Measurements from ENCODE around the gene ASB16.

The ASB16 gene

GRCh38 chr17:44176257-44176656 lies 5.8 kb downstream of the ASB16 start:
- Histone ChIP-seq H3K4me1 (ENCODE audit: control insufficient read depth, low read length) (no peaks in the 10 kb centered on the region), H4K20me1 (ENCODE audit: control insufficient read depth, insufficient read depth, low read depth, low read length) (no peaks in the 10 kb centered on the region; the same call in 1 of the 2 replicates), H3K9me2 (replicated peaks; ENCODE audit: control insufficient read depth, low read length) (no peaks in the 10 kb centered on the region), H3K27me3 (ENCODE audit: control insufficient read depth, low read length) (no peaks in the 10 kb centered on the region), H3K79me2 (ENCODE audit: control insufficient read depth, low read length) (no peaks in the 10 kb centered on the region), H3K27ac (ENCODE audit: low read depth, low read length) (no peak overlapping the region), H3K9me3 (ENCODE audit: control insufficient read depth, insufficient read depth, low read length) (no peaks in the 10 kb centered on the region), H3K4me3 (ENCODE audit: low read length) (no peak overlapping the region), H3K4me2 (ENCODE audit: low read length) (no peak overlapping the region), H3K36me3 (ENCODE audit: control insufficient read depth, low read length) (peaks cover 27% of the 10 kb centered on the region; the same call in 1 of the 2 replicates), H3F3A (ENCODE audit: control insufficient read depth, insufficient read depth) (peaks cover 7% of the 10 kb centered on the region)
- no peak for TF ChIP-seq CTCF (IDR thresholded peaks at IDR 0.05; ENCODE audit: low read depth, low read length, poor library complexity, severe bottlenecking)
- TF ChIP-seq EZH2phosphoT487 (IDR thresholded peaks at IDR 0.05; ENCODE audit: borderline replicate concordance, low read length), result no peak

- H3K9me3 ChIP-seq (ENCODE audit: control insufficient read depth, insufficient read depth, low read length), result no peaks in the 10 kb centered on the region
Measured at GRCh38 chr17:44176671-44177501, 6.4 kb downstream of the ASB16 start.

GRCh38 chr17:44177640-44178039 lies 7.1 kb downstream of the ASB16 start:
- H3K4me1 ChIP-seq (ENCODE audit: control insufficient read depth, low read length), result no peaks in the 10 kb centered on the region
- H3K4me3 ChIP-seq (ENCODE audit: low read length), result no peak overlapping the region
- no peak for TF ChIP-seq EZH2phosphoT487 (IDR thresholded peaks at IDR 0.05; ENCODE audit: borderline replicate concordance, low read length)
- TF ChIP-seq CTCF (IDR thresholded peaks at IDR 0.05; ENCODE audit: low read depth, low read length, poor library complexity, severe bottlenecking), result no peak
- H3K9me3 ChIP-seq (ENCODE audit: control insufficient read depth, insufficient read depth, low read length), result no peaks in the 10 kb centered on the region
- no peak overlapping the region for H3K27ac ChIP-seq (ENCODE audit: low read depth, low read length)
- H3K9me2 ChIP-seq (replicated peaks; ENCODE audit: control insufficient read depth, low read length), result no peaks in the 10 kb centered on the region
- H3K27me3 ChIP-seq (ENCODE audit: control insufficient read depth, low read length), result no peaks in the 10 kb centered on the region
- H3K79me2 ChIP-seq (ENCODE audit: control insufficient read depth, low read length), result peaks cover 12% of the 10 kb centered on the region
- H3F3A ChIP-seq (ENCODE audit: control insufficient read depth, insufficient read depth), result peaks cover 4% of the 10 kb centered on the region; the same call in 1 of the 2 replicates
- no peak overlapping the region for H3K4me2 ChIP-seq (ENCODE audit: low read length)
- H4K20me1 ChIP-seq (ENCODE audit: control insufficient read depth, insufficient read depth, low read depth, low read length), result no peaks in the 10 kb centered on the region; the same call in 1 of the 2 replicates
- peaks cover 39% of the 10 kb centered on the region for H3K36me3 ChIP-seq (ENCODE audit: control insufficient read depth, low read length)

More at GRCh38 chr17:44176671-44177501, 6.4 kb downstream of the ASB16 start:
- H3K9me2 ChIP-seq (replicated peaks; ENCODE audit: control insufficient read depth, low read length), result no peaks in the 10 kb centered on the region
- peaks cover 5% of the 10 kb centered on the region for H3K79me2 ChIP-seq (ENCODE audit: control insufficient read depth, low read length)
- no peaks in the 10 kb centered on the region for H3K27me3 ChIP-seq (ENCODE audit: control insufficient read depth, low read length)
- H3K27ac ChIP-seq (ENCODE audit: low read depth, low read length), result no peak overlapping the region
- no peak overlapping the region for H3K4me3 ChIP-seq (ENCODE audit: low read length)
- peaks cover 32% of the 10 kb centered on the region for H3K36me3 ChIP-seq (ENCODE audit: control insufficient read depth, low read length)
- H4K20me1 ChIP-seq (ENCODE audit: control insufficient read depth, insufficient read depth, low read depth, low read length), result no peaks in the 10 kb centered on the region; the same call in 1 of the 2 replicates
- H3K4me2 ChIP-seq (ENCODE audit: low read length), result no peak overlapping the region
- peaks cover 5% of the 10 kb centered on the region for H3F3A ChIP-seq (ENCODE audit: control insufficient read depth, insufficient read depth)
- no peak for TF ChIP-seq EZH2phosphoT487 (IDR thresholded peaks at IDR 0.05; ENCODE audit: borderline replicate concordance, low read length)
- no peak for TF ChIP-seq CTCF (IDR thresholded peaks at IDR 0.05; ENCODE audit: low read depth, low read length, poor library complexity, severe bottlenecking)
- H3K4me1 ChIP-seq (ENCODE audit: control insufficient read depth, low read length), result no peaks in the 10 kb centered on the region
